Testis (tissue), 3 donors: Measurements from ENCODE around the gene LGALS3BP. TPM values are rescaled to one million over a fixed set of nuclear protein-coding genes. Genes with fewer than 3 reads are reported as not detected.

Source experiments
- DNase-seq: peaks from one replicate; pipeline ENCODE4 v3.0.0-alpha.2; 2019
- H3K27ac ChIP-seq, 2 donors: fragments of 200-600 bp; sonication (generic); one replicate each; pipeline ENCODE4 v1.5.1; 2019
- H3K27me3 ChIP-seq: fragments of 200-600 bp; sonication (generic); one replicate; pipeline ENCODE4 v1.5.1; 2019
- H3K36me3 ChIP-seq: fragments of 200-600 bp; sonication (generic); one replicate; pipeline ENCODE4 v1.5.1; 2017; ENCODE audit warnings: low read depth; ENCODE audit errors: missing control alignments
- H3K4me1 ChIP-seq: fragments of 200-600 bp; sonication (generic); one replicate; pipeline ENCODE4 v1.5.1; 2019
- H3K4me3 ChIP-seq, 2 donors: fragments of 200-600 bp; sonication (generic); one replicate each; pipeline ENCODE4 v1.5.1; 2017 to 2019
- H3K9me3 ChIP-seq: fragments of 200-600 bp; sonication (generic); one replicate; pipeline ENCODE4 v1.5.1; 2017
- CTCF ChIP-seq, 3 experiments: fragments of 450-650 bp in 2 of 3; fragments of 200-600 bp in 1 of 3; sonication (generic) in 1 of 3; IDR thresholded peaks; one replicate each; pipeline ENCODE4 v1.5.1; 2016 to 2019; ENCODE audit warnings: antibody characterized with exemption in 3 of 3, mild to moderate bottlenecking in 2 of 3, moderate library complexity in 1 of 3
- POLR2A ChIP-seq: fragments of 450-650 bp; IDR thresholded peaks from one replicate; pipeline ENCODE4 v1.6.1; 2017; ENCODE audit warnings: antibody characterized with exemption, mild to moderate bottlenecking, moderate library complexity
- WGBS, 2 donors: methylation state at CpG; one replicate each; pipeline ENCODE4 v1.1.5; 2018; 5-methylcytosine and 5-hydroxymethylcytosine counted together
- intact Hi-C: fragments of 100-400 bp; cut with DNase I; formaldehyde crosslinking; loops from one replicate; pipeline ENCODE4 v1.15.1; 2023; ENCODE audit warnings: low total_unique reads
- polyA plus RNA-seq: library from polyadenylated mRNA; stranded (reverse); fragments of 350-450 nt; fragmentation: Illumina TruSeq; extraction: RNeasy Lipid Tissue Mini Kit (QIAGEN cat#74804); gene quantifications from one replicate; pipeline ENCODE4 v1.2.3, GENCODE V29; 2014; ENCODE audit warnings: low read depth, low replicate concordance; ENCODE audit not compliant: insufficient read depth
- total RNA-seq, 2 donors: library from RNA; depleted of rRNA; stranded (reverse); fragments of >200 nt; gene quantifications; one replicate each; pipeline ENCODE4 v1.2.3, GENCODE V29; 2016

LGALS3BP gene
- total and polyA plus RNA-seq, 3 donors from 2014 or later: 328 to 845 (median 498) TPM

- Histone ChIP-seq H3K4me1 (peaks cover 59% of the 10 kb centered on the region), H3K36me3 (no peaks in the 10 kb centered on the region), H3K27ac (no peak overlapping the region), H3K27me3 (no peaks in the 10 kb centered on the region), H3K4me3 (no peak overlapping the region), H3K9me3 (no peaks in the 10 kb centered on the region)
- DNase-seq: peak; percentile 50
- intact Hi-C loops: no loop called here
- TF ChIP-seq CTCF (IDR thresholded peaks at IDR 0.05) (no peak), POLR2A (no peak)
- WGBS, 2 donors: 54 to 56% methylated on average over 11 to 16 of the region's 16 CpGs
Observed at GRCh38 chr17:79026376-79027273, 46.9 kb upstream of the LGALS3BP start.

GRCh38 chr17:79024901-79025737 is 45.4 kb upstream of the LGALS3BP start:
- Histone ChIP-seq H3K27ac (peak overlapping the region in 1 of 2 donors; percentile 30), H3K4me1 (peaks cover 59% of the 10 kb centered on the region), H3K27me3 (no peaks in the 10 kb centered on the region), H3K9me3 (no peaks in the 10 kb centered on the region), H3K36me3 (no peaks in the 10 kb centered on the region), H3K4me3 (peak overlapping the region; percentile 55 to 62)
- WGBS, 2 donors: 29 to 33% methylated on average over 19 to 31 of the region's 31 CpGs
- DNase-seq: no peak
- intact Hi-C loops: no loop called here
- TF ChIP-seq CTCF (IDR thresholded peaks at IDR 0.05) (no peak), POLR2A (no peak)

- intact Hi-C loops: no loop called here
Observed at GRCh38 chr17:79023886-79024771, 44.4 kb upstream of the LGALS3BP start, which contains the start of gene C1QTNF1. TSS of gene C1QTNF1 (plus strand) at chr17:79024169. CDS start at chr17:79043969, 19,800 bp downstream.

More at GRCh38 chr17:79023886-79024771, 44.4 kb upstream of the LGALS3BP start, which contains the start of gene C1QTNF1:
- H3K9me3 ChIP-seq: no peaks in the 10 kb centered on the region
- 0 to 1% methylated on average over 15 to 77 of the region's 77 CpGs for WGBS, 2 donors
- H3K4me1 ChIP-seq: peaks cover 63% of the 10 kb centered on the region
- no peaks in the 10 kb centered on the region for H3K27me3 ChIP-seq
- H3K36me3 ChIP-seq: no peaks in the 10 kb centered on the region
- peak within 1 kb of the TSS; percentile 60 to 63 for H3K27ac ChIP-seq
- H3K4me3 ChIP-seq: peak within 1 kb of the TSS; percentile 55 to 62
- peak; percentile 52 for DNase-seq
- TF ChIP-seq CTCF (IDR thresholded peaks at IDR 0.05) (peak in 1 of 3 experiments; percentile 11), POLR2A (no peak)
